Measurements from ENCODE around the gene CDKN2C.

DNA sequence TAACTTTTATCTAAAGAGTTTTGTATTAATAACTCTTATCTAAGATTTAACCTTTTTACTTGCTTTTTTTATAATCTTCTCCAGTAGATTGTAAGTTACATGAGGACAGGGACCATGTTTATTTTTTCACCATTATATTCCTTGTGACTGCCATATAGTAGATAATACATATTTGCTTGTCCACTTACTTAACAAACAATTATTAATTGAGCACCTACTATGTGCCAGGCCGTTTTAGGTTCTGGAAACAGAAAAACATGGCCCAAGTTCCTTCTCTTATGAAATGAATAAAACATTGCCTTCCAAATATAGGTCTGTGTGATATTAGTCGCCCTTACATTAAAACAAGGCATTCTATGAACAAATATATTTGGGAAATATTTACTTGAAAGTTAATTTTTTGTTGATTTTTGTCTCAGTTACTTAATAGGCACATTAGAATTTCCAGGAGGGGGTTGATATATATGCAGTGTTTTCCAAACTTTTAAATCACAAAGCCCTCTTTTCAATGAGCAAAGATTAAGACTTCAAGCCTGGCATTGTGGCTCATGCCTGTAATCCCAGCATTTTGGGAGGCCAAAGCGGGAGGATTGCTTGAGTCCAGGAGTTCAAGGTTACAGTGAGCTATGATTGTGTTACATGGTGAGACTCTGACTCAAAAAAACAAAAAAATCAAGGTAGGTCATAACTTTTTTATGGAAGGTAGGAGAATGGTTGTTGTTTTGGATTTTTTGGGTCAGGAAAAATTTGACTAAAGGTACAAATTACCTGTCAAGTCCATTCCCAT lies 22.7 kb downstream of the CDKN2C start:
- TF ChIP-seq, protein P1, sequence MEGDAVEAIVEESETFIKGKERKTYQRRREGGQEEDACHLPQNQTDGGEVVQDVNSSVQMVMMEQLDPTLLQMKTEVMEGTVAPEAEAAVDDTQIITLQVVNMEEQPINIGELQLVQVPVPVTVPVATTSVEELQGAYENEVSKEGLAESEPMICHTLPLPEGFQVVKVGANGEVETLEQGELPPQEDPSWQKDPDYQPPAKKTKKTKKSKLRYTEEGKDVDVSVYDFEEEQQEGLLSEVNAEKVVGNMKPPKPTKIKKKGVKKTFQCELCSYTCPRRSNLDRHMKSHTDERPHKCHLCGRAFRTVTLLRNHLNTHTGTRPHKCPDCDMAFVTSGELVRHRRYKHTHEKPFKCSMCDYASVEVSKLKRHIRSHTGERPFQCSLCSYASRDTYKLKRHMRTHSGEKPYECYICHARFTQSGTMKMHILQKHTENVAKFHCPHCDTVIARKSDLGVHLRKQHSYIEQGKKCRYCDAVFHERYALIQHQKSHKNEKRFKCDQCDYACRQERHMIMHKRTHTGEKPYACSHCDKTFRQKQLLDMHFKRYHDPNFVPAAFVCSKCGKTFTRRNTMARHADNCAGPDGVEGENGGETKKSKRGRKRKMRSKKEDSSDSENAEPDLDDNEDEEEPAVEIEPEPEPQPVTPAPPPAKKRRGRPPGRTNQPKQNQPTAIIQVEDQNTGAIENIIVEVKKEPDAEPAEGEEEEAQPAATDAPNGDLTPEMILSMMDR (IDR thresholded peaks at IDR 0.05; ENCODE audit: low read length), result no peak
- TF ChIP-seq EZH2 (IDR thresholded peaks at IDR 0.05; ENCODE audit: borderline replicate concordance, low read length), result no peak

All from OCI-LY1 (cell line).